Testis (tissue), 3 donors: ENCODE data around the gene MLKL. TPM values are rescaled to one million over a fixed set of nuclear protein-coding genes. Genes with fewer than 3 reads are reported as not detected.

Experiments used
- DNase-seq: peaks from one replicate; pipeline ENCODE4 v3.0.0-alpha.2; 2019
- H3K27ac ChIP-seq, 2 donors: fragments of 200-600 bp; sonication (generic); one replicate each; pipeline ENCODE4 v1.5.1; 2019
- H3K27me3 ChIP-seq: fragments of 200-600 bp; sonication (generic); one replicate; pipeline ENCODE4 v1.5.1; 2019
- H3K36me3 ChIP-seq: fragments of 200-600 bp; sonication (generic); one replicate; pipeline ENCODE4 v1.5.1; 2017; ENCODE audit warnings: low read depth; ENCODE audit errors: missing control alignments
- H3K4me1 ChIP-seq: fragments of 200-600 bp; sonication (generic); one replicate; pipeline ENCODE4 v1.5.1; 2019
- H3K4me3 ChIP-seq, 2 donors: fragments of 200-600 bp; sonication (generic); one replicate each; pipeline ENCODE4 v1.5.1; 2017 to 2019
- H3K9me3 ChIP-seq: fragments of 200-600 bp; sonication (generic); one replicate; pipeline ENCODE4 v1.5.1; 2017
- POLR2A ChIP-seq: fragments of 450-650 bp; IDR thresholded peaks from one replicate; pipeline ENCODE4 v1.6.1; 2017; ENCODE audit warnings: antibody characterized with exemption, mild to moderate bottlenecking, moderate library complexity
- WGBS, 2 donors: methylation state at CpG; one replicate each; pipeline ENCODE4 v1.1.5; 2018; 5-methylcytosine and 5-hydroxymethylcytosine counted together
- intact Hi-C: fragments of 100-400 bp; cut with DNase I; formaldehyde crosslinking; loops from one replicate; pipeline ENCODE4 v1.15.1; 2023; ENCODE audit warnings: low total_unique reads
- polyA plus RNA-seq: library from polyadenylated mRNA; stranded (reverse); fragments of 350-450 nt; fragmentation: Illumina TruSeq; extraction: RNeasy Lipid Tissue Mini Kit (QIAGEN cat#74804); gene quantifications from one replicate; pipeline ENCODE4 v1.2.3, GENCODE V29; 2014; ENCODE audit warnings: low read depth, low replicate concordance; ENCODE audit not compliant: insufficient read depth
- total RNA-seq, 2 donors: library from RNA; depleted of rRNA; stranded (reverse); fragments of >200 nt; gene quantifications; one replicate each; pipeline ENCODE4 v1.2.3, GENCODE V29; 2016
- TF ChIP-seq, protein P1 (sequence below), 3 experiments: fragments of 450-650 bp in 2 of 3; fragments of 200-600 bp in 1 of 3; sonication (generic) in 1 of 3; IDR thresholded peaks; one replicate each; pipeline ENCODE4 v1.5.1; 2016 to 2019; ENCODE audit warnings: antibody characterized with exemption in 3 of 3, mild to moderate bottlenecking in 2 of 3, moderate library complexity in 1 of 3

MLKL gene
- total and polyA plus RNA-seq, 3 donors from 2014 or later = 3.5 to 4.8 (median 4.5) TPM

- 43 to 55% methylated on average over 8 of the region's 8 CpGs for WGBS, 2 donors
- no peak overlapping the region for H3K4me3 ChIP-seq
- no peak overlapping the region for H3K27ac ChIP-seq
- no peaks in the 10 kb centered on the region for H3K9me3 ChIP-seq
- peaks cover 4% of the 10 kb centered on the region for H3K4me1 ChIP-seq
- TF ChIP-seq POLR2A = no peak
- TF ChIP-seq, protein P1, sequence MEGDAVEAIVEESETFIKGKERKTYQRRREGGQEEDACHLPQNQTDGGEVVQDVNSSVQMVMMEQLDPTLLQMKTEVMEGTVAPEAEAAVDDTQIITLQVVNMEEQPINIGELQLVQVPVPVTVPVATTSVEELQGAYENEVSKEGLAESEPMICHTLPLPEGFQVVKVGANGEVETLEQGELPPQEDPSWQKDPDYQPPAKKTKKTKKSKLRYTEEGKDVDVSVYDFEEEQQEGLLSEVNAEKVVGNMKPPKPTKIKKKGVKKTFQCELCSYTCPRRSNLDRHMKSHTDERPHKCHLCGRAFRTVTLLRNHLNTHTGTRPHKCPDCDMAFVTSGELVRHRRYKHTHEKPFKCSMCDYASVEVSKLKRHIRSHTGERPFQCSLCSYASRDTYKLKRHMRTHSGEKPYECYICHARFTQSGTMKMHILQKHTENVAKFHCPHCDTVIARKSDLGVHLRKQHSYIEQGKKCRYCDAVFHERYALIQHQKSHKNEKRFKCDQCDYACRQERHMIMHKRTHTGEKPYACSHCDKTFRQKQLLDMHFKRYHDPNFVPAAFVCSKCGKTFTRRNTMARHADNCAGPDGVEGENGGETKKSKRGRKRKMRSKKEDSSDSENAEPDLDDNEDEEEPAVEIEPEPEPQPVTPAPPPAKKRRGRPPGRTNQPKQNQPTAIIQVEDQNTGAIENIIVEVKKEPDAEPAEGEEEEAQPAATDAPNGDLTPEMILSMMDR (IDR thresholded peaks at IDR 0.05) = no peak
- H3K36me3 ChIP-seq = no peaks in the 10 kb centered on the region
- H3K27me3 ChIP-seq = no peaks in the 10 kb centered on the region
- no peak for DNase-seq
- intact Hi-C loops = no loop called here
These were observed 42.5 kb upstream of the MLKL start for GRCh38 chr16:74743045-74743667.

- no peak for DNase-seq
- Histone ChIP-seq H3K36me3 (no peaks in the 10 kb centered on the region), H3K27me3 (no peaks in the 10 kb centered on the region), H3K4me1 (peaks cover 4% of the 10 kb centered on the region), H3K27ac (no peak overlapping the region), H3K9me3 (no peaks in the 10 kb centered on the region), H3K4me3 (no peak overlapping the region)
- no peak for TF ChIP-seq POLR2A
- TF ChIP-seq, protein P1 (IDR thresholded peaks at IDR 0.05) = no peak
- 53 to 54% methylated on average over 7 to 10 of the region's 10 CpGs for WGBS, 2 donors
- intact Hi-C loops = no loop called here
These were observed 41.4 kb upstream of the MLKL start for GRCh38 chr16:74742051-74742481.

- WGBS, 2 donors = 80 to 83% methylated on average over 13 of the region's 13 CpGs
- peaks cover 4% of the 10 kb centered on the region for H3K4me1 ChIP-seq
- no peak overlapping the region for H3K4me3 ChIP-seq
- no peaks in the 10 kb centered on the region for H3K27me3 ChIP-seq
- H3K27ac ChIP-seq = no peak overlapping the region
- DNase-seq = peak; percentile 47
- intact Hi-C loops = no loop called here
- no peak for TF ChIP-seq POLR2A
- TF ChIP-seq, protein P1 (IDR thresholded peaks at IDR 0.05) = no peak
- no peaks in the 10 kb centered on the region for H3K9me3 ChIP-seq
- no peaks in the 10 kb centered on the region for H3K36me3 ChIP-seq
These were observed 40.2 kb upstream of the MLKL start for GRCh38 chr16:74740795-74741304.

DNA sequence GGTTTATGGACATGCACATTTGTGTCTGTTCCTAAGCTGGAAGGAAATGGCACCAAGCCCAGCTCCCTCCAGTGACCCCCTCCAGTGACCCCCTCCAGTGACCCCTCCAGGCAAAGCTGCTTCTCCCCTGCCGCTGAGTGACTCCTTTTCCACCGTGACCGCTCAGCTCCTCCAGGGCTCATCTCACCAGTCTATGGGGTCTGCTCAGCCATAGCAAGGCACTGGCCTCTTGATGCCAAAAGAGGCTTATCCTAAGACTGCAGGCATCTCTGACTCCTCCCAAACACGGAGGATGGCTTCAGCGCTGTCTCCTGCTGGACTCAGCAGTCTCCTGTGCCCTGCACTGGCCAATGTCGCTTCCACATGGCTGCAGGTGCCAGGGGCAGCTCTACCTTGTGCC, 38.6 kb upstream of the MLKL start:
- Histone ChIP-seq H3K36me3 (no peaks in the 10 kb centered on the region), H3K4me3 (no peak overlapping the region), H3K27ac (no peak overlapping the region), H3K27me3 (no peaks in the 10 kb centered on the region), H3K4me1 (peaks cover 4% of the 10 kb centered on the region), H3K9me3 (no peaks in the 10 kb centered on the region)
- intact Hi-C loops = no loop called here
- DNase-seq = no peak
- TF ChIP-seq POLR2A = no peak
- TF ChIP-seq, protein P1 (IDR thresholded peaks at IDR 0.05) = no peak
- whole genome bisulfite sequencing, 2 donors = 81 to 83% methylated on average over 3 to 6 of the region's 6 CpGs

- no peak overlapping the region for H3K4me3 ChIP-seq
- intact Hi-C loops = no loop called here
- peaks cover 4% of the 10 kb centered on the region for H3K4me1 ChIP-seq
- H3K9me3 ChIP-seq = no peaks in the 10 kb centered on the region
- no peak for DNase-seq
- WGBS, 2 donors = 93 to 96% methylated on average over 6 to 11 of the region's 11 CpGs
- no peaks in the 10 kb centered on the region for H3K27me3 ChIP-seq
- H3K27ac ChIP-seq = no peak overlapping the region
- H3K36me3 ChIP-seq = no peaks in the 10 kb centered on the region
- TF ChIP-seq, protein P1 (IDR thresholded peaks at IDR 0.05) = no peak
- TF ChIP-seq POLR2A = no peak
These were observed 38.2 kb upstream of the MLKL start for GRCh38 chr16:74738816-74739215.
